GM23338 (cell line): Measurements from ENCODE around the gene CSNK1A1.

Experiments used
- CREB1 ChIP-seq: fragments of 250-450 bp; sonication (Bioruptor Pico); IDR thresholded peaks from 2 replicates; pipeline ENCODE4 v1.5.0; 2020; ENCODE audit warnings: low read depth, mild to moderate bottlenecking, moderate library complexity
- EZH2 ChIP-seq: fragments of 200-600 bp; sonication (generic); IDR thresholded peaks from one replicate; pipeline ENCODE4 v1.8.0; 2017; ENCODE audit warnings: antibody characterized with exemption, mild to moderate bottlenecking, low read depth; ENCODE audit not compliant: unreplicated experiment
- EZH2phosphoT487 ChIP-seq: fragments of 200-600 bp; sonication (generic); IDR thresholded peaks from one replicate; pipeline ENCODE4 v1.8.1; 2018; ENCODE audit warnings: antibody characterized with exemption; ENCODE audit not compliant: unreplicated experiment
- JUNB ChIP-seq: IDR thresholded peaks from one replicate; pipeline ENCODE4 v1.6.1; 2016; ENCODE audit warnings: antibody characterized with exemption; ENCODE audit not compliant: unreplicated experiment
- POLR2AphosphoS5 ChIP-seq: IDR thresholded peaks from 2 replicates; pipeline ENCODE4 v1.6.1; 2016; ENCODE audit warnings: antibody characterized with exemption, low read depth
- ZNF114 ChIP-seq: fragments of 250-450 bp; sonication (Bioruptor Pico); IDR thresholded peaks from 2 replicates; pipeline ENCODE4 v1.5.0; 2020; ENCODE audit warnings: mild to moderate bottlenecking, moderate library complexity
- ZNF331 ChIP-seq: fragments of 250-450 bp; sonication (Bioruptor Pico); IDR thresholded peaks from 2 replicates; pipeline ENCODE4 v1.5.0; 2020; ENCODE audit warnings: low read depth, mild to moderate bottlenecking, moderate library complexity
- TF ChIP-seq, protein P1 (sequence below), 2 experiments: fragments of 200-600 bp in 1 of 2; sonication (generic) in 1 of 2; conservative IDR thresholded peaks; 2 replicates each; pipeline versions ENCODE4 v1.5.1 to v1.6.1; 2016 to 2017; ENCODE audit warnings: antibody characterized with exemption in 2 of 2, low read depth in 2 of 2, mild to moderate bottlenecking in 2 of 2, moderate library complexity in 1 of 2
- TF ChIP-seq, protein P2 (sequence below): IDR thresholded peaks from one replicate; pipeline ENCODE4 v1.6.1; 2018; ENCODE audit warnings: antibody characterized with exemption; ENCODE audit not compliant: unreplicated experiment

DNA sequence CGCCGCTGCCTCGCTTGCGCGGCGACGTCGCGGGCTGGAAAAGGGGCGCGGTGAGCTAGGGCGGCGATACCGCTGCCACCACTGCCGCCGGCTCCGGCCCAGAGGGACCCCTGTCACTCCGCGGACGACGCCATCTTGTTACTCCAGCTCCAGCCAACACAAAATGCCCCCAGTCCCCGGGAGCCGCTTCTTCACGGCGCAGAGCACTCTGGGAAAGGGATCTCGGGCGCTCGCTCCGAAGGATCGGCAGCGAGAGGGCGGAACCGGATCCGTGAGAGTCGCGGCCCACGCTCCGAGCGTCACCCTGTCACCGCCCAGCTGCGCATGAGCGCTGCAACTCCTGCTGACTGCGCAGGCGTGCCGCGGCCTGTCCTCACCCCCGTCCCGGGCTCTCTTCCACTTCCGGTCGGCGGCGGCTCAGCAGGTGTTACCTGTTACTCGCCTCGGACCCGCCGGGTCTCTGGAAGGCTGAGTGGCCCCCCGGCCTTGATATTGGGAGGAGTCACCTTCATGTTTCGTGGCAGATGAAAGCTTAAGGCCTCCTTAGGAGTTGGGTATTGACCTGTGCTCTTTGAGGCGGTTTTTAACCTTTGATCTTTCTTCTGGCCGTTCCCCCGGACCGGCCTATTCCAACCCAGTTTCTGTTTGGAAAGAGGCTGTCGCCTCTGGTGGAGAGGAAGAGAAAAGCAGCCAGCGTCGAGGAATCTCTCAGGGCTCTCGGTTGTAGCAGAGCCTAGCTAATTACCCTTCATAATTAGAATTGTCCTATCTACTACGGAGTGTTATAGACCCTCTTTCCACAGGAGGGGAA, at the start of gene CSNK1A1:
- TF ChIP-seq EZH2: no peak
- TF ChIP-seq ZNF331 (CRISPR knock-in tag): no peak
- TF ChIP-seq, protein P1, sequence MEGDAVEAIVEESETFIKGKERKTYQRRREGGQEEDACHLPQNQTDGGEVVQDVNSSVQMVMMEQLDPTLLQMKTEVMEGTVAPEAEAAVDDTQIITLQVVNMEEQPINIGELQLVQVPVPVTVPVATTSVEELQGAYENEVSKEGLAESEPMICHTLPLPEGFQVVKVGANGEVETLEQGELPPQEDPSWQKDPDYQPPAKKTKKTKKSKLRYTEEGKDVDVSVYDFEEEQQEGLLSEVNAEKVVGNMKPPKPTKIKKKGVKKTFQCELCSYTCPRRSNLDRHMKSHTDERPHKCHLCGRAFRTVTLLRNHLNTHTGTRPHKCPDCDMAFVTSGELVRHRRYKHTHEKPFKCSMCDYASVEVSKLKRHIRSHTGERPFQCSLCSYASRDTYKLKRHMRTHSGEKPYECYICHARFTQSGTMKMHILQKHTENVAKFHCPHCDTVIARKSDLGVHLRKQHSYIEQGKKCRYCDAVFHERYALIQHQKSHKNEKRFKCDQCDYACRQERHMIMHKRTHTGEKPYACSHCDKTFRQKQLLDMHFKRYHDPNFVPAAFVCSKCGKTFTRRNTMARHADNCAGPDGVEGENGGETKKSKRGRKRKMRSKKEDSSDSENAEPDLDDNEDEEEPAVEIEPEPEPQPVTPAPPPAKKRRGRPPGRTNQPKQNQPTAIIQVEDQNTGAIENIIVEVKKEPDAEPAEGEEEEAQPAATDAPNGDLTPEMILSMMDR (conservative IDR thresholded peaks at IDR 0.05; ENCODE audit: low read depth in 2 of 2): peak; percentile 59 to 78
- TF ChIP-seq POLR2AphosphoS5: peak; percentile 88
- TF ChIP-seq EZH2phosphoT487: no peak
- TF ChIP-seq, protein P2, sequence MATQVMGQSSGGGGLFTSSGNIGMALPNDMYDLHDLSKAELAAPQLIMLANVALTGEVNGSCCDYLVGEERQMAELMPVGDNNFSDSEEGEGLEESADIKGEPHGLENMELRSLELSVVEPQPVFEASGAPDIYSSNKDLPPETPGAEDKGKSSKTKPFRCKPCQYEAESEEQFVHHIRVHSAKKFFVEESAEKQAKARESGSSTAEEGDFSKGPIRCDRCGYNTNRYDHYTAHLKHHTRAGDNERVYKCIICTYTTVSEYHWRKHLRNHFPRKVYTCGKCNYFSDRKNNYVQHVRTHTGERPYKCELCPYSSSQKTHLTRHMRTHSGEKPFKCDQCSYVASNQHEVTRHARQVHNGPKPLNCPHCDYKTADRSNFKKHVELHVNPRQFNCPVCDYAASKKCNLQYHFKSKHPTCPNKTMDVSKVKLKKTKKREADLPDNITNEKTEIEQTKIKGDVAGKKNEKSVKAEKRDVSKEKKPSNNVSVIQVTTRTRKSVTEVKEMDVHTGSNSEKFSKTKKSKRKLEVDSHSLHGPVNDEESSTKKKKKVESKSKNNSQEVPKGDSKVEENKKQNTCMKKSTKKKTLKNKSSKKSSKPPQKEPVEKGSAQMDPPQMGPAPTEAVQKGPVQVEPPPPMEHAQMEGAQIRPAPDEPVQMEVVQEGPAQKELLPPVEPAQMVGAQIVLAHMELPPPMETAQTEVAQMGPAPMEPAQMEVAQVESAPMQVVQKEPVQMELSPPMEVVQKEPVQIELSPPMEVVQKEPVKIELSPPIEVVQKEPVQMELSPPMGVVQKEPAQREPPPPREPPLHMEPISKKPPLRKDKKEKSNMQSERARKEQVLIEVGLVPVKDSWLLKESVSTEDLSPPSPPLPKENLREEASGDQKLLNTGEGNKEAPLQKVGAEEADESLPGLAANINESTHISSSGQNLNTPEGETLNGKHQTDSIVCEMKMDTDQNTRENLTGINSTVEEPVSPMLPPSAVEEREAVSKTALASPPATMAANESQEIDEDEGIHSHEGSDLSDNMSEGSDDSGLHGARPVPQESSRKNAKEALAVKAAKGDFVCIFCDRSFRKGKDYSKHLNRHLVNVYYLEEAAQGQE: no peak
- no peak for TF ChIP-seq JUNB
- TF ChIP-seq ZNF114 (CRISPR knock-in tag): no peak
- peak; percentile 75 for TF ChIP-seq CREB1 (CRISPR knock-in tag)
